GM19397 (cell line): ENCODE measurements around the gene AHCYL2.
"Not testable (repeated sequence)": the region's sequence is repeated elsewhere in the genome, so short reads cannot be mapped to it uniquely, and the experiment has no call there.

ENCODE experiments used
- ATAC-seq: cut with Tn5 transposase; IDR thresholded peaks from one replicate; pipeline ENCODE4 v1.9.1; 2021; ENCODE audit warnings: mild to moderate bottlenecking, moderate library complexity; ENCODE audit not compliant: unreplicated experiment

Gene AHCYL2

DNA sequence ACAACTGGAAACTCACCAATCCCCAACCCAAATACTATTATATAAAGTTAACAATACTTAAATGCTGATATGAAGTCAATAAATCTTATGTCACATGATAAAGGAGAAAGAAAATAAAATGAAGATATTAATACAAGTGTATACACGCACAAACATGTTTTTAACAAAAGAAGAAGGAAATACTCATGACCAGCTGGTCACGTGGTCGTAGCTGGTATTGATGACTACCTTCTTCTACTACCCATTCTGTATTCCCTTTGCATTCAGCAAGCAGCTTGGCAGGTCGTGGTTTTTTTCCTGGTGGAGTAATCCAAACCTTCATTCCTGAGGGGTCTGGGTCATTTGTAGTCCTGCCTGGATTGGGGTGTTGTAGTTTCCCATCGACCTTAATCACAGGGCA lies 219.9 kb downstream of the AHCYL2 start:
- ATAC-seq = not testable (repeated sequence)

GRCh38 chr7:129446925-129447324 lies 222.1 kb downstream of the AHCYL2 start:
- ATAC-seq = not testable (repeated sequence)

DNA sequence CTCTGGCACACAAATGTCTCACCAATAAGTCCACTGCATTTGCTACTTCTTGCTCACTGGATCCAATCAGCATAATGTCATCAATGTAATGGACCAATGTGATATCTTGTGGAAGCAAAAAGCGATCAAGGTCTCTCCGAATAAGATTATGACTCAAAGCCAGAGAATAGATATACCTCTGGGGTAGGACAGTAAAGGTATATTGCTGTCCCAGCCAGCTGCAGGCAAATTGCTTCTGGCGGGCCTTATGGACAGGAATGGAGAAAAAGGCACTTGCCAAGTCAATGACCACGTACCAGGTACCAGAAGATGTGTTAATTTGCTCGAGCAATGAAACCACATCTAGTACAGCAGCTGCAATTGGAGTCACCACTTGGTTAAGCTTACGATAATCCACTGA lies 222.6 kb downstream of the AHCYL2 start:
- not testable (repeated sequence) for ATAC-seq

DNA sequence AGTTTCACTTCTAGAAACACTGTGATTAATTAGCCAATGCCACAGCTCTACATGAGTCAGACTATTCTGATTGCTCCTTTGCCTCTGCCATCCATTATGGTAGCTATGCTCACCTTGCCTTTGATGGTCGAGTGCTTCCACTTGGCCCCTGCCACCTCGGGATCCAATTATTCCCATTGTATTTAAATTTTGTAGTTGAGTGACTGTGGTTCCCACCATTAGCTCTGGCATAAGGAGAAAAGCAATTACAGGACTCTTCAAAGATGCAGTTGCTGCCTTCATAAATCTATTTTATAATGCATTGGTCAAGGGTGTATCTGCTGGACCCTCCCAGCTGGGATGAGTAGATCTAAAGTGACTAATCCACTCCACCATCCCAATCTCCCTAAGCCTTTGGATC lies 223.8 kb downstream of the AHCYL2 start:
- not testable (repeated sequence) for ATAC-seq

GRCh38 chr7:129450295-129450694 lies 225.5 kb downstream of the AHCYL2 start:
- ATAC-seq = no peak

DNA sequence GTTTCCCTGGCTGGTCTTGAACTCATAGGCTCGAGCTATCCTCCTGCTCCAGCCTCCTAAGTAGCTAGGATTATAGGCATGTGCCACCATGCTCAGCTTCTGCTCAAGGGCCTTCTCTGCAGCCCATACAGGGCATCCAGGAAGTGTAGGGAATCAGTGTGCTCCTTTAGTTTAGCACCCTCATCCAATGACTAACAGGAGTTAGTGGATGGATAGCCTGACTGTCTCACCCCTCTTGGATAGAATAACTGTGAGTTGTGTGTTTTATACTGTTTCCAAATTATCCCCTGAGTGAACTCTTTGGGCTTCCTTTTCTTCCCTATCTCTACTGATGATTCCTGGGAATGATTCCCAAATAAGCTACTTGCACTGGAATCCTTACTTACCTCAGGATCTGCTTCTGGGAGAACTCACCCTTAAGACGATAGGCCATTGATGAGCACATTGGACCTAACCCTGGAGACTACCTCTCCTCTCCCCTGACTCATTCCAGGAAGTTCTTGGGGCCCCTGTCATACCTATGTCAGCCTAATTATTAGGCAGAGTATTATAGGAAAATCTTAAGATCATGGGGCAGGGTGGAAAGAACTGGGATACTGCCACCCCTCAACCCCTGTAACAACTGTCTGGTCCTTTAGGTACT lies 227.9 kb downstream of the AHCYL2 start:
- ATAC-seq = no peak

- no peak for ATAC-seq
These were observed 228.8 kb downstream of the AHCYL2 start for GRCh38 chr7:129453510-129454248.

DNA sequence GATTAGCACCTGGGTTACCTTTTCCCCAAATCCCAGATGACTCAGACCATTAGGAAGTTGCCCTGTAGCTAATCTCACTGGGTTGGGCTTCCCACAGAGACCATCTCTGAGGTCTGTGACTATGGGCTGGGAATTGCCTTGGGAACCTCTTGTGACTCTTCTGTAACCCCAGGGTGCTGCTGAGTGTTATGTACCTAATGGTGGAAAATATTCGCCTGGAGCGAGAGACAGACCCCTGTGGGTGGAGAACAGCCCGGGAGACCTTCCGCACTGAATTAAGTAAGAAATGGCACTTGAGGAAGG lies 229.4 kb downstream of the AHCYL2 start:
- no peak for ATAC-seq

DNA sequence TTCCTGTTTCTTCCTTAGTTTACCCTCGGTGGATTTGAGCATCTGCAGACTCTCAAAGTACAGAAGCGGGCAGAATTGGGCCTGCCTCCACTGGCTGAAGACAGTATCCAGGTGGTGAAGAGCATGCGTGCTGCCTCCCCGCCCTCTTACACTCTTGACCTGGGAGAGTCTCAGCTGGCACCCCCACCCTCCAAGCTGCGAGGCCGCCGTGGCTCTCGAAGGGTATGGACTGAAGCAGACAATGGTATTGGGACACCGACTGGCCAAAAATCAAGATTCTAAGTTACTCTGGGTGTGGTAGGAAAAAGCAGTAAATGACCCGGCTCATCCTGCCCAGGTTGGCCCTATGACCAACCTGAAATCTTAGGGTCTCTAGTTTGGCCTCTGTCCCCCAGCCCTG lies 231.6 kb downstream of the AHCYL2 start:
- ATAC-seq = no peak

DNA sequence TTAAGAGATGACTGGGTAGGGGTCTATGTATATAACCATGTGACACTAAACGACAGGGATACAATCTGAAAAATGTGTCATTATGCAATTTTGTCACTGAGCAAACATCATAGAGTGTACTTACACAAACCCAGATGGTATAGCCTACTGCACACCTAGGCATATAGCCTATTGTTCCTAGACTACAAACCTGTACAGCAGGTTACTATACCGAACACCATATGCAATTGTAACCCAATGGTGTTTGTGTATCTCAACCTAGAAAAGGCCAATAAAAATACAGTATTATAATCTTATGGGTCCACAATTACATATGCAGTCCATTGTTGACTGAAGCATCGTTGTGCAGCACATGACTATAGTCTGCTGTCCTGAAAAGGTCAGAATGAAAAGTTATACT lies 232.3 kb downstream of the AHCYL2 start:
- no peak for ATAC-seq

GRCh38 chr7:129458171-129458570 lies 233.3 kb downstream of the AHCYL2 start:
- no peak for ATAC-seq

DNA sequence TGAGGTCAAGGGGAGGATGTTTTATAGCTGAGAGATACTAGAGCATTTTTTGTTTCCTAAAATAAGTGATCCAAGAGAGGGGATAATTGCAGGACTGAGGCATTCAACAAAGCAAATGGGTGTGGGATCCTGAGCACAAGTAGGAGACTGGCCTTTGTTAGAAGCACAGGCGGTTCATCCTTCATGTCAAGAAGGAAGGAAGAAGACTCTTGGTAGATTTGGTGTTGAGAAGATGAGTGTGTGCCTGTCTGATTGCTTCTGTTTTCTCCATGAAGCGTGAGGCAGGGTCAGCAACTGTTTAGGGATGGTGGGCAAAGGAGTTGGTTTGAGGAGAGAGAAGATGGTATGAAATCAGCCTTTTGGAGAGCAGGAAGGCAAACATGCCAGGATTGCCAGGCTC lies 237.0 kb downstream of the AHCYL2 start:
- no peak for ATAC-seq

GRCh38 chr7:129462420-129462819 lies 237.6 kb downstream of the AHCYL2 start:
- ATAC-seq = no peak

DNA sequence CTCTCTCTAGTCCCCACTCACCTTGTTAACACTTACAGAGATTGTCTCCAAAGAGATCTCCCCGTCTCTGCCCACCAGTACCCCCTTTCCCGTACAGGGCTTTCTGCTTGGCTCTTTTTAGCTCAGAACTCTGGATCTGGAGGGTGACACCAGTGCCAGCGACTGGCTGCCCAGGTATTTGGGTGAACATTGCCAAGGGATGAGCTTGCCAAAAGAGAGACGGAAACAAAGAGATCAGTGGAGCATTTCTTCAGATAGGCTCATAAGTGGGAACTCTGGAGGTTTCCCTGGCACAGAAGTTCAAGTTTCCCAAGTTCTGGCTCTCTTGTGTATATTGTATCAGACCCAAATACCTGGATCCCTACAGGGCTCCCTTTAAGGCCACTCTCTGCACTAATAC lies 239.4 kb downstream of the AHCYL2 start:
- no peak for ATAC-seq

DNA sequence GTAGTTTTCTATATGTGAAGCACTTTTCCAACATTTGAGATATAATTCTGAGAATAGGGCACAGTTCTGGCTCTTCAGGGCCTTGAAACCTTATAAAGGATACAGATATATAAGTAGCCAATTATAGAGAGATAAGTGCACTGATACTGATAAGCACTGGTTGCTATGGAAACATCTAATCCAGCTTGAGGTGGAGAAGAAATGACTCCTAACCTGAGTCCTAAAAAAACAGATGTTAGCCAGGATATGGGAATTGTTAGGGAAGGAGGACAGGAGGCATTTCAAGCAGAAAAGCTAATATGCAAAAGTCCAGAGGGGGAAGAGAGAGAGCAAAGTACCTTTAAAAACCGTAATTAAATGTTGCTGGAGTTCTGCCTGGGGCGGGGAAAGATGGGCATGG lies 240.2 kb downstream of the AHCYL2 start:
- ATAC-seq = no peak

GRCh38 chr7:129466796-129467195 lies 242.0 kb downstream of the AHCYL2 start:
- ATAC-seq = no peak

DNA sequence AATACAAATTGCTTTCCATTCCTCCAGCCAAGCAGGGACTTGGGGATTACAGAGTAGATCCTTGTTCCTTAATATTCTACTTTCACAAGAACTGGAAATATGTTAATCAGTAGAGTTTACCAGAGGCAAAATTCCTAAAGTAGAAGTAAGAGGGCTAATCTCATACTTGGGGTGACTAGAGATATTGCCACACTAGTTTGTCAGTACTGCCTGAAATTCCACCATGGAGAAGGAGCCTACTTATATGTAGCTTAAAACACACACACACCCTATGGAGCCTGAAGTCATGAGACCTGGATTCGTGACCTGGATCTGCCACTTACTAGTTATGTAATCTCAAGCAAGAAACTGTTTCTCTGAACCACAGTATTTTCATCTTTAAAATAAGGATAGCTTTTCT lies 243.3 kb downstream of the AHCYL2 start:
- ATAC-seq = no peak

DNA sequence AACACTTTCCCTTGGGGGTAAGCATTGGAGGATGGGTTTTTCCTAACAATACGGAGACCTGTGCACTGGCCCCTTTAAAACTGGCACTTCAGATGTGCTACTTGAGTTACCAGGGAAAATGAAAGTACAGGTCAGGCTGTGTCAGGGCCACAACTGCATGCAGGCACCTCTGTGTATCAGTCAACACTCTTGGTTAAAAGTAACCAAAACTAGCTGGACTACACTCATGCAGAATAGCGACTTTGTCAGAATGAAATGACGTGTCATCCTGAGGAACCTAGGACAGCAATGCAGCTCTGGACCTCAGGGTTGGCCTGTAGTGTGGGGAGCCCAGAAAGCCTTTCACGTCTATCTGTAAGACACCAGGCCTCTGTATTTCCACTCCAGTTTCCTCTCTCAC lies 243.7 kb downstream of the AHCYL2 start:
- ATAC-seq = no peak

DNA sequence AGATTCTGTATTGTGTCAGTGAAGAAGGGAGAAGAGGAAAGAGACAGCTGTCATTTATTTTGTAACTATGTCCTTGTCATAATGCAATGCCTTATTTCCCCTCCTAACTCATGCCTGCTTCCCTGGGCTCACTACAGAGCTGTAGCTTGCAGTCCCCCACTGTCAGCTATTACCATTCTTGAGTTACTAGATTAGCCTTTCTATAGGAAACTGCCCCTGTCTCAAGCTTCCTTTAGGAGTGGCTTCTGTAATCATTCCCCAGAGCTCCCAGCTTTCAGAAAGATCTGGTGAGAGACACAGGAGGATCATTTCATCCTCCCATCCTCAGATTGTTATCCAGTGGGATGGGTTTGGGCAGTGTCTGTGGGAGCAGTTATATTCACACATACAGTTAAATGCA lies 245.1 kb downstream of the AHCYL2 start:
- ATAC-seq = no peak

GRCh38 chr7:129470411-129470810 lies 245.6 kb downstream of the AHCYL2 start:
- ATAC-seq = no peak

DNA sequence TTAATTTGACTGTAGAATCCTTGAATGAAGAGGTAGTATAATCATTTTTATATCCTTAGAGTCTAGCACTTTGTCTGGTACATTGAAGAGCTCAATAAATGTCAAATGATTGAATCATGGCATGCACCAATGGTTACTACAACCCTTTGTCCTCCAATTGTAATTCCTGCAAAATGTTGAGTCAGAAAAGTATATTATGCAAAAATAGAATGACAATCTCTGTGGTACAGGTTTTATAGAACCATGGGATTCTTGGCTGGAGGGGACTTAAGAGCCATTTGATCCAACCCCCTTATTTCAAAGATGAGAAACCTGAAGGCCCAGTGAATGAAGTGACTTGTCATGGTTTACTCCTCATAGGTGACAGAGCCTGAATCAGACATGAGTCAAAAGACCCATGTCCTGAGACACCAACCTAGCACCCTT lies 246.6 kb downstream of the AHCYL2 start:
- no peak for ATAC-seq

DNA sequence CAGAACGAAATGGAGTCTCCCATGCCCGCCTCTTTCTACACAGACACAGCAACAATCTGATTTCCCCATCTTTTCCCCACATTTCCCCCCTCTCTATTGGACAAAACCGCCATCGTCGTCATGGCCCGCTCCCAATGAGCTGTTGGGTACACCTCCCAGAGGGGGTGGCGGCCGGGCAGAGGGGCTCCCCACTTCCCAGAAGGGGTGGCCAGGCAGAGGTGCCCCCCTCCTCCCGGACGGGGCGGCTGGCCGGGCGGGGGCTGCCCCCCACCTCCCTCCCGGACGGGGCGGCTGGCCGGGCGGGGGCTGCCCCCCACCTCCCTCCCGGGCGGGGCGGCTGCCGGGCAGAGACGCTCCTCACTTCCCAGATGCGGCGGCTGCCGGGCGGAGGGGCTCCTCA lies 251.1 kb downstream of the AHCYL2 start:
- not testable (repeated sequence) for ATAC-seq

GRCh38 chr7:129476398-129476797 lies 251.6 kb downstream of the AHCYL2 start:
- ATAC-seq = not testable (repeated sequence)
